PFSK-1 (cell line): ENCODE measurements around the gene OXNAD1.

Experiments used
- FOXP2 ChIP-seq: optimal IDR thresholded peaks from 2 replicates; pipeline ENCODE3; 2011; ENCODE audit warnings: borderline replicate concordance, control low read depth, inconsistent platforms; ENCODE audit not compliant: insufficient read depth; ENCODE audit errors: extremely low read length, extremely low read depth
- POLR2AphosphoS5 ChIP-seq: IDR thresholded peaks from 2 replicates; pipeline ENCODE4 v1.6.1; 2012; ENCODE audit warnings: low read depth, mild to moderate bottlenecking, control low read depth, low read length, moderate library complexity
- REST ChIP-seq, 2 experiments: IDR thresholded peaks; 2 replicates each; pipeline versions ENCODE4 v1.6.1 to v1.8.0; 2011 to 2012; ENCODE audit warnings: low read depth in 2 of 2, low read length in 2 of 2, control low read depth in 1 of 2, inconsistent platforms in 1 of 2, mild to moderate bottlenecking in 1 of 2, moderate library complexity in 1 of 2; ENCODE audit not compliant: insufficient read depth in 1 of 2
- SIN3A ChIP-seq: IDR thresholded peaks from 2 replicates; pipeline ENCODE4 v1.6.1; 2012; ENCODE audit warnings: mild to moderate bottlenecking, low read length, moderate library complexity, borderline replicate concordance; ENCODE audit not compliant: insufficient read depth
- TAF1 ChIP-seq: IDR thresholded peaks from 2 replicates; pipeline ENCODE4 v1.6.1; 2012; ENCODE audit warnings: low read length, control low read depth, borderline replicate concordance; ENCODE audit not compliant: insufficient read depth

Gene OXNAD1

GRCh38 chr3:16308727-16309126 lies 43.7 kb downstream of the OXNAD1 start:
- TF ChIP-seq FOXP2 (no peak), REST (IDR thresholded peaks at IDR 0.05; ENCODE audit: insufficient read depth in 1 of 2, low read depth in 2 of 2, low read length in 2 of 2) (no peak), TAF1 (no peak), POLR2AphosphoS5 (no peak), SIN3A (no peak)

- TF ChIP-seq TAF1 (no peak), POLR2AphosphoS5 (no peak), FOXP2 (no peak)
Observed at GRCh38 chr3:16309558-16309957, 44.5 kb downstream of the OXNAD1 start.

GRCh38 chr3:16311960-16312451 lies 47.0 kb downstream of the OXNAD1 start:
- TF ChIP-seq SIN3A = no peak
- TF ChIP-seq POLR2AphosphoS5 = no peak
- no peak for TF ChIP-seq TAF1
- TF ChIP-seq FOXP2 = no peak
- no peak for TF ChIP-seq REST (IDR thresholded peaks at IDR 0.05; ENCODE audit: insufficient read depth in 1 of 2, low read depth in 2 of 2, low read length in 2 of 2)

GRCh38 chr3:16313886-16314645 lies 49.1 kb downstream of the OXNAD1 start:
- TF ChIP-seq POLR2AphosphoS5 (no peak), TAF1 (no peak), SIN3A (no peak), FOXP2 (no peak), REST (IDR thresholded peaks at IDR 0.05; ENCODE audit: insufficient read depth in 1 of 2, low read depth in 2 of 2, low read length in 2 of 2) (no peak)

GRCh38 chr3:16315623-16316022 lies 50.6 kb downstream of the OXNAD1 start:
- no peak for TF ChIP-seq FOXP2
- no peak for TF ChIP-seq TAF1
- TF ChIP-seq POLR2AphosphoS5 = no peak
- TF ChIP-seq REST (IDR thresholded peaks at IDR 0.05; ENCODE audit: insufficient read depth in 1 of 2, low read depth in 2 of 2, low read length in 2 of 2) = no peak
- no peak for TF ChIP-seq SIN3A
